Measurements from ENCODE around the gene SEMA6B.
"Not testable (repeated sequence)": the region's sequence is repeated elsewhere in the genome, so short reads cannot be mapped to it uniquely, and the experiment has no call there.

SEMA6B gene

DNA sequence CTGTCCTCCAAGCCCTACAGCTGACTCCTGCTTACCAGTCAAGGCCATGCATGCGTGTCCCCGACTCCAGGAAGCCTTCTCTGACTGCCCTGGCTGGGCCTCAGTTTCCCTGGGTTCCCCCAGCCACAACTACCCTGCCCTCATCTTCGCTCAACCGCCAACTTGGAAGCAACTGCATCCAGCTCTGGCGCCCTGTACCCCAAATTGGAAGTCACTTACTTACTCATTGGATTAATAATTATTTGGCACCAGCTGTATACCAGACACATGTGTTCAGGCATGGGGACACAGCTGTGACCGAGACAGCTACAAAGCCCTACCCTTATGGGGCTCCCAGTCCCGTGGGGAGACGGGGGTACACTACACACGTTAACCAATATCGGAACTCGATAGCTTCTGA, 10.9 kb upstream of the SEMA6B start:
- Histone ChIP-seq H3K27me3 (ENCODE audit: control insufficient read depth, insufficient read depth, low read length) (no peaks in the 10 kb centered on the region), H3K9me3 (ENCODE audit: control insufficient read depth, insufficient read depth, low read length) (no peaks in the 10 kb centered on the region), H3K4me1 (ENCODE audit: control insufficient read depth, insufficient read depth, low read length) (peaks cover 8% of the 10 kb centered on the region), H3K4me3 (ENCODE audit: low read depth, low read length) (no peak overlapping the region), H3K27ac (ENCODE audit: low read depth, low read length) (no peak overlapping the region), H3K9ac (ENCODE audit: low read depth, low read length) (no peak overlapping the region), H3K36me3 (ENCODE audit: control insufficient read depth, insufficient read depth, low read length) (no peaks in the 10 kb centered on the region)

DNA sequence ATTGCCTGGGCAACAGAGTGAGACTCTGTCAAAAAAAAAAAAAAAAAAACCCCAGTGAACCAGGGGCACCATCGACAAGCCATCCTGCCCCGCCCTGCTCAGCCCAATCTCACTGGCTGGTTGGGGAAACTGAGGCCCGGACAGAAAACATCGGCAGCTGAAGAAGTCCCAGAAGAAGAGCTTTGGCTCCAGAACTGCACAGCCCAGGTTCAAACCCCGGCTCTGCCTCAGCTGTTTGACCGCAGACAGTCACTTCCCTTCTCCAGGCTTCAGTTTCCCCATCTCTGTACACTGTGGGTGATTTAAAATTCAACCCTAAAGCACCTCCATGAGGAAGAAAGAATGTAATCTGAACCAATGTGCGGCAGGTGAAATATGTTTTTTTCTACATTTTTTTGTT, 9.4 kb upstream of the SEMA6B start:
- H3K9me3 ChIP-seq (ENCODE audit: control insufficient read depth, insufficient read depth, low read length) = no peaks in the 10 kb centered on the region
- no peak overlapping the region for H3K9ac ChIP-seq (ENCODE audit: low read depth, low read length)
- no peaks in the 10 kb centered on the region for H3K27me3 ChIP-seq (ENCODE audit: control insufficient read depth, insufficient read depth, low read length)
- H3K4me3 ChIP-seq (ENCODE audit: low read depth, low read length) = no peak overlapping the region
- no peaks in the 10 kb centered on the region for H3K4me1 ChIP-seq (ENCODE audit: control insufficient read depth, insufficient read depth, low read length)
- no peak overlapping the region for H3K27ac ChIP-seq (ENCODE audit: low read depth, low read length)
- no peaks in the 10 kb centered on the region for H3K36me3 ChIP-seq (ENCODE audit: control insufficient read depth, insufficient read depth, low read length)

- no peaks in the 10 kb centered on the region for H3K4me1 ChIP-seq (ENCODE audit: control insufficient read depth, insufficient read depth, low read length)
- H3K4me3 ChIP-seq (ENCODE audit: low read depth, low read length) = no peak overlapping the region
- no peak overlapping the region for H3K27ac ChIP-seq (ENCODE audit: low read depth, low read length)
- H3K9me3 ChIP-seq (ENCODE audit: control insufficient read depth, insufficient read depth, low read length) = no peaks in the 10 kb centered on the region
- H3K9ac ChIP-seq (ENCODE audit: low read depth, low read length) = no peak overlapping the region
- no peaks in the 10 kb centered on the region for H3K36me3 ChIP-seq (ENCODE audit: control insufficient read depth, insufficient read depth, low read length)
- no peaks in the 10 kb centered on the region for H3K27me3 ChIP-seq (ENCODE audit: control insufficient read depth, insufficient read depth, low read length)
Observed at GRCh38 chr19:4567584-4568071, 8.1 kb upstream of the SEMA6B start.

GRCh38 chr19:4566402-4567051, 7.0 kb upstream of the SEMA6B start:
- Histone ChIP-seq H3K9ac (ENCODE audit: low read depth, low read length) (no peak overlapping the region), H3K27ac (ENCODE audit: low read depth, low read length) (no peak overlapping the region)

GRCh38 chr19:4563562-4563961, 4.1 kb upstream of the SEMA6B start:
- not testable (repeated sequence) for H3K27ac ChIP-seq (ENCODE audit: low read depth, low read length); H3K4me1 ChIP-seq (ENCODE audit: control insufficient read depth, insufficient read depth, low read length); H3K36me3 ChIP-seq (ENCODE audit: control insufficient read depth, insufficient read depth, low read length)

More at GRCh38 chr19:4566402-4567051, 7.0 kb upstream of the SEMA6B start:
- H3K36me3 ChIP-seq (ENCODE audit: control insufficient read depth, insufficient read depth, low read length) = no peaks in the 10 kb centered on the region
- H3K9me3 ChIP-seq (ENCODE audit: control insufficient read depth, insufficient read depth, low read length) = no peaks in the 10 kb centered on the region
- no peaks in the 10 kb centered on the region for H3K27me3 ChIP-seq (ENCODE audit: control insufficient read depth, insufficient read depth, low read length)
- no peaks in the 10 kb centered on the region for H3K4me1 ChIP-seq (ENCODE audit: control insufficient read depth, insufficient read depth, low read length)
- H3K4me3 ChIP-seq (ENCODE audit: low read depth, low read length) = no peak overlapping the region

GRCh38 chr19:4562085-4562484, 2.6 kb upstream of the SEMA6B start:
- H3K4me1 ChIP-seq (ENCODE audit: control insufficient read depth, insufficient read depth, low read length); H3K27me3 ChIP-seq (ENCODE audit: control insufficient read depth, insufficient read depth, low read length); H3K36me3 ChIP-seq (ENCODE audit: control insufficient read depth, insufficient read depth, low read length); H3K4me3 ChIP-seq (ENCODE audit: low read depth, low read length); H3K27ac ChIP-seq (ENCODE audit: low read depth, low read length); H3K9ac ChIP-seq (ENCODE audit: low read depth, low read length); H3K9me3 ChIP-seq (ENCODE audit: control insufficient read depth, insufficient read depth, low read length): not testable (repeated sequence)

More at GRCh38 chr19:4563562-4563961, 4.1 kb upstream of the SEMA6B start:
- not testable (repeated sequence) for H3K4me3 ChIP-seq (ENCODE audit: low read depth, low read length); H3K9me3 ChIP-seq (ENCODE audit: control insufficient read depth, insufficient read depth, low read length); H3K9ac ChIP-seq (ENCODE audit: low read depth, low read length); H3K27me3 ChIP-seq (ENCODE audit: control insufficient read depth, insufficient read depth, low read length)

DNA sequence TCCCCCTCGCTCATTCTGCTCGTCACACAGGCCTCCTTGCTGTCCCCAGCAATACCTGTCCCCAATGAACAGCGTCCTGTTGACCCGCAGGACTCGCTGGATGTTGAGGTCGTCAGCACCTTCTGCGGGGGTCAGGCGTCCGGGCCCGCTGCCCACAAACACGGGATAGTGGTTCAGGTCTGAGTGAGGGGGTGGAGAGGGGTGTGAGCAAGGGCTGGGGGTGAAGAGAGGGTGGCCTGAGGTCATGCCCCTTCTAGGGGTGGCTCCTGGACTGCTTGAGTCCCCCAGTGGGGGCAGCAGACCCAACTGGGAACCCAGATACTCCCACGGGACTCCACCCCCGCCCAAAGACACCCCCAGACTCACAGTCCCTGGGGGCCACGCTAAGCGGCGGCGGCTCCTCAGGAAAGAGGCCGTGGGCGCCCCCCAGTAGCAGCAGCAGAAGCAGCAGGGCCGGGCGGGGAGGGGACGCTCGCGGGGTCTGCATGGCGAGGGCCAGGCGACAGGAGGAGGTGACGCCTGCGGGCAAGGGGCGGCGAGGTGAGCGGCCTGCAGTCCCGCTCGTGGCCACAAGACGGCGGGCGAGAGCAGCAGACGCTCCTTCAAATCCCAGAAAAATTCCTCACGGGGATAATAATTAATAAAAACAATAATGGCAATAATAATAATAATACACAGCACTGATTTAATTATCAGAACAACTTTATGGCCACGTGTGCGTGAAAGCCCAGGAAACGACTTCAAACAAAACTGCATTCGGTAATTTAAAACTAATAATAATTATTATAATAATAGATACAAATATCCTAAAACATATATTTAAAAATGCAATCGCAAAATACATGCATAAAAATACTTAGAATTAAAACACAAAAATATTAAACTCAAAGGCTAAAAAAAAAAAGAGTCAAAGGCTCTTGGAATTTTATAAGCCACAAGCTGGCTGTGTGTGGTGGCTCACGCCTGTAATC, 1.2 kb downstream of the SEMA6B start:
- H3K4me3 ChIP-seq (ENCODE audit: low read depth, low read length) = no peak overlapping the region

DNA sequence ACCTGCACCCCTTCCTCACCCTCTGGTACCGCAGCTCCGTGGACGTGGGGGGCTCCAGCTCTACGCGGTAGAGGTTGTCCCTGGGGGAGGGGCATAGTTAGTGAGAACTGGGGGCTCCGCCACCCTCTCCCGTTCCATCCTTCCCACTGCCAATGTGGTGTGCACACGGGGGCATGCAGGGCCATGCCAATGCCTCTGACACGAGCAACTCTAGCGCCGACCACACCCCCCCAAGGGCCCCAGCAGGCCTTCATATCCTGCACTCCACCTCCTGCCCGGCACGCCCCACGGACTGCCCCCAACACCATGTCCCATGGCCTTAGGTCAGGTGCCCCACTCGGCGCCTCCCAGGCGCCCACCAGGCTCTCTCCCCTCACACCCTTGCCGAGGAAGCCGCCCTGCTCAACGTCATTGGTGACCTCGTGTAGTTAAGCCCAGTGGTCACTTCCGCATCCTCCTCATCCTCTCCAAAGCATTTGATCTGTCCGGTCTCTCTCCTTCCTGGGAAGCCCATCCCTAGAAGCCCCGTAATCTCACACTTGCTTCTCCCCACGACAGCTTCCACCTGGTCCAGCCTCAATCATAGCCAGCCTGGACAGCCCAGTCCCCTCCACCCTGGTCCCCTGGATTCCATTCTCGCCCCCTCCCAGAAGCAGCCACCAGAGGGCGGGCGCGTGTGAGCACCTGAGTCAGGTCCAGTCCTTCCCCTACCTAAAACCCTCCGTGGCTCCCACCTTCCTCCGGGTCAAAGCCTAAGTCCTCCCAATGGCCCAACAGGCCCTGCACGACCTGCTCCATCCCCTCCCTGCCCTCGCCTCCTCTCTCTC, 2.1 kb downstream of the SEMA6B start:
- no peaks in the 10 kb centered on the region for H3K27me3 ChIP-seq (ENCODE audit: control insufficient read depth, insufficient read depth, low read length)
- no peak overlapping the region for H3K27ac ChIP-seq (ENCODE audit: low read depth, low read length)
- no peak overlapping the region for H3K4me3 ChIP-seq (ENCODE audit: low read depth, low read length)
- H3K9me3 ChIP-seq (ENCODE audit: control insufficient read depth, insufficient read depth, low read length) = no peaks in the 10 kb centered on the region
- H3K4me1 ChIP-seq (ENCODE audit: control insufficient read depth, insufficient read depth, low read length) = no peaks in the 10 kb centered on the region
- no peak overlapping the region for H3K9ac ChIP-seq (ENCODE audit: low read depth, low read length)
- peaks cover 36% of the 10 kb centered on the region for H3K36me3 ChIP-seq (ENCODE audit: control insufficient read depth, insufficient read depth, low read length)

More for the DNA sequence above, 1.2 kb downstream of the SEMA6B start:
- Histone ChIP-seq H3K4me1 (ENCODE audit: control insufficient read depth, insufficient read depth, low read length) (no peaks in the 10 kb centered on the region), H3K36me3 (ENCODE audit: control insufficient read depth, insufficient read depth, low read length) (peaks cover 27% of the 10 kb centered on the region), H3K27ac (ENCODE audit: low read depth, low read length) (no peak overlapping the region), H3K9ac (ENCODE audit: low read depth, low read length) (no peak overlapping the region), H3K9me3 (ENCODE audit: control insufficient read depth, insufficient read depth, low read length) (no peaks in the 10 kb centered on the region), H3K27me3 (ENCODE audit: control insufficient read depth, insufficient read depth, low read length) (no peaks in the 10 kb centered on the region)

DNA sequence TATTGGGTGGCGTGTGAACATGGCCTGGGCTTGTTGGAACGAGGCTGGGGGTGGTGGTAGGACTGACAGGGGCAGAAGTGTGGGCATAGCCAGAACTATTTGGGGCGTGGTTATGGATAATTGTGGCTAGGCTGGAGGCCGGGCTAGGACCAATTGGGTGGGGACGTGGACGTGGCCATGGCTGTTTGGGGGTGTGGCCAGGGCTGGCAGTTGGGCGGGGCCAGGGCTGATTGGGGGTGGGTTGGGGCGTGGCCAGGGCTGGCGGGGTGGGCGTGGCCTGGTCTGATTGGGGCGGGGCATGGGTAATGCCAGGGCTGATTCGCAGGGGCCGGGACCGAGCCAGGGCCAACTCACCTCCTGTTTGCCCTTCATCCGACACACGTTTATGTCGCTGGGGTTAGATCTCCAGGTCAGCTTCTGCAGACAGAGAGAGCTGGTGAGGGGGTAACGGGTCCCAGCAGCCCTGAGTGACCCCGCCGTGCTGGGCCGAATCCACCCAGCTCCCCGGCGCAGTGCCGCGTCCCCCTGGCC, 2.8 kb downstream of the SEMA6B start:
- H3K36me3 ChIP-seq (ENCODE audit: control insufficient read depth, insufficient read depth, low read length) = peaks cover 42% of the 10 kb centered on the region
- H3K4me1 ChIP-seq (ENCODE audit: control insufficient read depth, insufficient read depth, low read length) = no peaks in the 10 kb centered on the region
- H3K4me3 ChIP-seq (ENCODE audit: low read depth, low read length) = no peak overlapping the region
- H3K9ac ChIP-seq (ENCODE audit: low read depth, low read length) = no peak overlapping the region
- no peaks in the 10 kb centered on the region for H3K27me3 ChIP-seq (ENCODE audit: control insufficient read depth, insufficient read depth, low read length)
- H3K27ac ChIP-seq (ENCODE audit: low read depth, low read length) = no peak overlapping the region
- no peaks in the 10 kb centered on the region for H3K9me3 ChIP-seq (ENCODE audit: control insufficient read depth, insufficient read depth, low read length)

GRCh38 chr19:4555657-4556561, 3.6 kb downstream of the SEMA6B start:
- no peak overlapping the region for H3K9ac ChIP-seq (ENCODE audit: low read depth, low read length)
- H3K27me3 ChIP-seq (ENCODE audit: control insufficient read depth, insufficient read depth, low read length) = no peaks in the 10 kb centered on the region
- H3K4me3 ChIP-seq (ENCODE audit: low read depth, low read length) = no peak overlapping the region
- peaks cover 43% of the 10 kb centered on the region for H3K36me3 ChIP-seq (ENCODE audit: control insufficient read depth, insufficient read depth, low read length)
- H3K27ac ChIP-seq (ENCODE audit: low read depth, low read length) = no peak overlapping the region
- H3K4me1 ChIP-seq (ENCODE audit: control insufficient read depth, insufficient read depth, low read length) = no peaks in the 10 kb centered on the region
- no peaks in the 10 kb centered on the region for H3K9me3 ChIP-seq (ENCODE audit: control insufficient read depth, insufficient read depth, low read length)

All from HUES48 (cell line).